ENCODE data around the gene ZNF511.

DNA sequence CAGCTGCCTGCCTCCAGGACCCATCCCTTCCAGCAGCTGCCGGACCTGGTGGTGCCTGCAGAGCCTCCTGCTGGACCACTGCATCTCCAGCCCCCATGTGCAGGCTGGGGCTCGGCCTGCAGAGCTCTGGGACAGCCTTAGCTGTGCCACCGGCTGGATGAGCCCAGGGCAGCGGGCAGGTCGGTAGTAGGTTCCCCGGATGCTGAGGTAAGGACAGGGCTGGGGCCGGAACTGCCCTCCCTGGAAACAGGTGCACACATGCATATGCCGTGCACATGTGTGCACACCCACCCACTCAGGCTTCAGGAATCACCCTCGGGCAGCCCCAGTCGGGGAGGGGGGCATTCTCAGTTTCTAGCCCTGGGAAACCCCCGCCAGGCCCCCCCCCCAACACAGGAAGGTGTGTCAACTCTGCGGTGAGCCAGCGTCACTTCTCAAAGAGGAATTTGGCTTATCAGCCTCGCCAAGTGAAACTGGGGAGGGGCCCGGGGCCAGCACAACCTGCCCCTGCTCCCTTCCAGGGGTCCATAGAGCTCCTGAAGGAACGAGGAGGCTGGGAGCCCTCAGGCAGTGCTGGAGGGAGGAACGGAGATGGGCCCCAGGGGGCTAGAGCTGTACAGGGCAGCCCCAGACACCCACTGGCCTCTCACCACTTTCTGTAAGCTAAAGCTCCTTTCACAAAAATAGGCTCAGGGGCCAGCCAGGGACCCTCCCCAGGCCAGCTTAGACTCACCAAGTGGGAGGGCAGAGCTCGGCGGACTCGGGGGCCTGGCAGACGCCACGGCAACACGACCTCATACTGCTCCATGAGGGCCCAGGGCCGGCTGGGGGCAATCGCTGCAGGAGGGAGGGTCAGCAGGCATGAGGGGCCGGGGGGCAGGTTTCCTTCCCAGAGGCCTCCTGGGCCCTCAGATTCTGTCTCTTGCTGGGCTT lies 33.7 kb upstream of the ZNF511 start:
- TF ChIP-seq EZH2 (IDR thresholded peaks at IDR 0.05; ENCODE audit: borderline replicate concordance, insufficient read depth, low read length, poor library complexity, severe bottlenecking): no peak
- TF ChIP-seq POLR2AphosphoS5 (IDR thresholded peaks at IDR 0.05): no peak
- TF ChIP-seq CTCF (IDR thresholded peaks at IDR 0.05; ENCODE audit: poor library complexity, severe bottlenecking): no peak
- TF ChIP-seq EP300 (conservative IDR thresholded peaks at IDR 0.05; ENCODE audit: poor library complexity, severe bottlenecking): no peak
- TF ChIP-seq RAD21 (conservative IDR thresholded peaks at IDR 0.05): no peak
- TF ChIP-seq REST (IDR thresholded peaks at IDR 0.05; ENCODE audit: borderline replicate concordance): no peak

Measured in neural cell (in vitro differentiated cells).